Measurements from ENCODE around the gene PLD2. TPM values are rescaled to one million over a fixed set of nuclear protein-coding genes. Genes with fewer than 3 reads are reported as not detected.
A peak's percentile ranks its signal among the peaks of the same experiment; 100 is the strongest.

PLD2 gene
- total RNA-seq, 1 donor from 2014 or later, result 33.4 TPM

- Histone ChIP-seq H3K9me3 (no peaks in the 10 kb centered on the region), H3K36me3 (no peaks in the 10 kb centered on the region), H3K4me3 (no peak overlapping the region), H3K27ac (no peak overlapping the region), H3K4me1 (peaks cover 23% of the 10 kb centered on the region), H3K27me3 (no peaks in the 10 kb centered on the region)
- DNase-seq (no peak), ATAC-seq (peak; percentile 52)
- intact Hi-C loops (cut with DNase I), result no loop called here
- TF ChIP-seq CTCF (IDR thresholded peaks at IDR 0.05), result no peak
Observed at GRCh38 chr17:4870855-4871254, 63.9 kb downstream of the PLD2 start.

GRCh38 chr17:4872786-4873185 is 65.8 kb downstream of the PLD2 start:
- no peaks in the 10 kb centered on the region for H3K36me3 ChIP-seq
- TF ChIP-seq CTCF (IDR thresholded peaks at IDR 0.05), result no peak
- intact Hi-C loops (cut with DNase I), result no loop called here
- DNase-seq (peak; percentile 80), ATAC-seq (peak; percentile 90)
- H3K4me1 ChIP-seq, result peaks cover 26% of the 10 kb centered on the region
- H3K27ac ChIP-seq, result peak overlapping the region; percentile 36
- no peak overlapping the region for H3K4me3 ChIP-seq
- H3K27me3 ChIP-seq, result no peaks in the 10 kb centered on the region
- no peaks in the 10 kb centered on the region for H3K9me3 ChIP-seq

Other genes starting within 250 kb of the PLD2 start
- 5.6 TPM for gene GGT6, start 246.6 kb upstream of the PLD2 start, total RNA-seq
- 2.7 TPM for gene SMTNL2, start 222.6 kb upstream of the PLD2 start, total RNA-seq
- gene ALOX15, start 165.5 kb upstream of the PLD2 start, total RNA-seq, result 1.7 TPM
- gene PELP1, start 103.0 kb upstream of the PLD2 start, total RNA-seq, result 39.0 TPM
- 131 TPM for gene ARRB2, start 96.5 kb upstream of the PLD2 start, total RNA-seq
- gene MED11, start 75.7 kb upstream of the PLD2 start, total RNA-seq, result 23.2 TPM
- 9.6 TPM for gene ZMYND15, start 67.3 kb upstream of the PLD2 start, total RNA-seq
- gene CXCL16, start 67.2 kb upstream of the PLD2 start, total RNA-seq, result 169 TPM
- not detected for gene TM4SF5, start 35.3 kb upstream of the PLD2 start, total RNA-seq
- 5.6 TPM for gene VMO1, start 20.8 kb upstream of the PLD2 start, total RNA-seq
- not detected for gene GLTPD2, start 18.2 kb upstream of the PLD2 start, total RNA-seq
- gene PSMB6, start 11.0 kb upstream of the PLD2 start, total RNA-seq, result 91.0 TPM
- 121 TPM for gene MINK1, start 26.2 kb downstream of the PLD2 start, total RNA-seq
- gene C17orf107, start 92.4 kb downstream of the PLD2 start, total RNA-seq, result 2.7 TPM
- gene CHRNE, start 95.9 kb downstream of the PLD2 start, total RNA-seq, result 0.98 TPM
- 0.55 TPM for gene GP1BA, start 125.1 kb downstream of the PLD2 start, total RNA-seq
- gene SLC25A11, start 132.9 kb downstream of the PLD2 start, total RNA-seq, result 55.0 TPM
- gene RNF167, start 133.1 kb downstream of the PLD2 start, total RNA-seq, result 92.9 TPM
- gene PFN1, start 141.4 kb downstream of the PLD2 start, total RNA-seq, result 457 TPM
- gene ENO3, start 144.0 kb downstream of the PLD2 start, total RNA-seq, result 8.6 TPM
- 64.8 TPM for gene SPAG7, start 160.7 kb downstream of the PLD2 start, total RNA-seq
- gene CAMTA2, start 180.5 kb downstream of the PLD2 start, total RNA-seq, result 55.8 TPM
- gene INCA1, start 190.4 kb downstream of the PLD2 start, total RNA-seq, result 4.5 TPM
- 254 TPM for gene KIF1C, start 190.8 kb downstream of the PLD2 start, total RNA-seq
- gene SLC52A1, start 228.3 kb downstream of the PLD2 start, total RNA-seq, result 0.26 TPM